ENCODE measurements around the gene KDM4B.

Gene KDM4B

DNA sequence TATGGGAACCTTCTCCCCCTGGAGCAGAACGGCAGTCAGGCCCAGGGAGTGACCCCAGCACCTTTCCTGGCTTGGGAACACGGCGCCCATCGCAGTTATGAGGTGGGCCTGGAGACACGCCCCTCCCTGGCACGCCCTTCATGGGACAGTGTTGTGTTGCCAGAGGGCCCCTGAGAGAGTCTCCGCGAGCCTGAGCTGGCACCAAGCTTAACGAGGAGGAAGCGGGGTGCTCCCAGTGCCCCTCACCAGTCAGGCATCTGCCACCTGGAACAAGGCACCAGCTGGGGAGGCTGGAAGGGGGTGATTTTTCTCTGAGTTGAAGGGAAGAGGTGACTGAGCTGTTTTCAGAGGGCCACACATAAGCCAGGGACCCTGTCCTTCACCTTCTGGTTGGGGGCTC lies 180.6 kb downstream of the KDM4B start:
- Histone ChIP-seq H3K9ac (ENCODE audit: low read length) (no peak overlapping the region), H3K4me1 (ENCODE audit: control insufficient read depth, insufficient read depth, low read length) (peaks cover 8% of the 10 kb centered on the region), H3K36me3 (ENCODE audit: control insufficient read depth, insufficient read depth, low read length, severe bottlenecking) (peaks cover 32% of the 10 kb centered on the region), H3K27me3 (replicated peaks; ENCODE audit: control insufficient read depth, insufficient read depth, low read length) (no peaks in the 10 kb centered on the region), H3K9me3 (ENCODE audit: control insufficient read depth, low read length) (no peaks in the 10 kb centered on the region), H3K4me3 (ENCODE audit: low read length) (no peak overlapping the region)
- DNase-seq (ENCODE audit: low read depth) = no peak

DNA sequence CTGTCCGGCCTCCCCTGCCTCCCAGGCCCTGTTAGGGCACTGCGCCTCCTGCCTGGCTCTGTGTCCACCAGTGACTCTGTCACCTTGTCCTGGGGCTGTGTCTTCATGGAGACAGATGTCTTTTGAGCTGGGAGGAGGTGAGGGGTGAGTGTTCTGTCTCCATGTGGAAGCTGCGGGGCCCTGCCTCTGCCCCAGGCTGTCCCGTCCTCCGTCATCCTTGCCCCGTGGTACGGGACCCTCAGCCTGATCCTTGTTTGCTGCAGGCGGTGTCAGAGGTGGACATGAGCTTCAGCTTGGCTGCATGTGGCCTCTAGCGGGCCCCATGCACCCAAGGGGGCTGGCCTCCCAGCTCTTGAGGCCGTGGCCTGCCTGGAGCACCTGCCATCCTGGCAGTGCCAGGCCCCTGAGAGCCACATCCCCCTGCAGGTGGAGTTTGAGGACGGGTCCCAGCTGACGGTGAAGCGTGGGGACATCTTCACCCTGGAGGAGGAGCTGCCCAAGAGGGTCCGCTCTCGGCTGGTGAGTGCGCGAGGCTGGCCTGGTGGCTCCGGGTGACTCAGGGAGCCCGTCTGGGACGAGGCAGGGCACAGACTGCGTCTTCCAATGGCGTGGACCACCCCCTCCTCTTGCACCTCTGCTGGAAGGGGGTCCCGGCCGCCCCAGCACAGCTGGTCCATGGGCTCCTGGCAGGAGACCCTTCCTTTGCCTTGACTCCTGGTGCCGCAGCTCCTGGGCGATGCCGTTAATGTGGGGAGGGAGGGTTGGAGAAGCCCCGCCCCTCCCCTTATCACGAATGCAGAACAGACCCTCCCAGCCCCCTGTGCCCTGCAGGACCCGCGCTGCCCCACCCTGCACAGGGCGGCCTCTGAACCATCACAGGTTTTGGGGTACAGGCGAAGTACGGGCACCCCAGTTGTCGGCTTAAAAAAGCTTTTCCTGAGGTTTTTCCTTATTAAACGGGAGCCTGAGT lies 181.3 kb downstream of the KDM4B start:
- H3K9me3 ChIP-seq (ENCODE audit: control insufficient read depth, low read length) = no peaks in the 10 kb centered on the region
- DNase-seq (ENCODE audit: low read depth) = no peak
- H3K27me3 ChIP-seq (replicated peaks; ENCODE audit: control insufficient read depth, insufficient read depth, low read length) = no peaks in the 10 kb centered on the region
- peaks cover 8% of the 10 kb centered on the region for H3K4me1 ChIP-seq (ENCODE audit: control insufficient read depth, insufficient read depth, low read length)
- peaks cover 26% of the 10 kb centered on the region for H3K36me3 ChIP-seq (ENCODE audit: control insufficient read depth, insufficient read depth, low read length, severe bottlenecking)
- no peak overlapping the region for H3K9ac ChIP-seq (ENCODE audit: low read length)
- no peak overlapping the region for H3K4me3 ChIP-seq (ENCODE audit: low read length)

DNA sequence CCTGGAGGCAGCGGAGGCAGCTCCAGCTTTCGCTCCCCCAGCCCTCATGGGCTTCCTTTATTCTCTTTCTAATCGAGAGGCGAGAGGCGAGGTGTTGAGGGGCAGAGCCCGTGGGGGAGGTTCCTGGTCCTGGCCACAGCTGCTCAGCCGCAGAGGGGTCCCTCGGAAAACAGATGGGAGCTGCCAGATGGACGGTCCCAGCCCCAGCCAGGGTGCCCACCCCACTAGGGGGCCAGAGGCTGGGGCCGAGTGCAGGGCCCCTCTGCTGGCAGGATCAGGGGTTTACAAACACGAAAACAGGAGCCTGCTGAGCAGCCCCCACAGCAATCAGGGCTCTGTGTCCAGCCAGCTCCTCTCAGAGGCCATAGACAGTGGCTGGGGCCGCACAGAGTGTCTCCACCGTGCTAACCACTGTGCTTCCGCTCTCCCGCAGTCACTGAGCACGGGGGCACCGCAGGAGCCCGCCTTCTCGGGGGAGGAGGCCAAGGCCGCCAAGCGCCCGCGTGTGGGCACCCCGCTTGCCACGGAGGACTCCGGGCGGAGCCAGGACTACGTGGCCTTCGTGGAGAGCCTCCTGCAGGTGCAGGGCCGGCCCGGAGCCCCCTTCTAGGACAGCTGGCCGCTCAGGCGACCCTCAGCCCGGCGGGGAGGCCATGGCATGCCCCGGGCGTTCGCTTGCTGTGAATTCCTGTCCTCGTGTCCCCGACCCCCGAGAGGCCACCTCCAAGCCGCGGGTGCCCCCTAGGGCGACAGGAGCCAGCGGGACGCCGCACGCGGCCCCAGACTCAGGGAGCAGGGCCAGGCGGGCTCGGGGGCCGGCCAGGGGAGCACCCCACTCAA lies 182.2 kb downstream of the KDM4B start:
- no peak for DNase-seq (ENCODE audit: low read depth)
- Histone ChIP-seq H3K4me3 (ENCODE audit: low read length) (no peak overlapping the region), H3K9ac (ENCODE audit: low read length) (no peak overlapping the region), H3K36me3 (ENCODE audit: control insufficient read depth, insufficient read depth, low read length, severe bottlenecking) (peaks cover 25% of the 10 kb centered on the region), H3K9me3 (ENCODE audit: control insufficient read depth, low read length) (no peaks in the 10 kb centered on the region), H3K4me1 (ENCODE audit: control insufficient read depth, insufficient read depth, low read length) (peaks cover 12% of the 10 kb centered on the region), H3K27me3 (replicated peaks; ENCODE audit: control insufficient read depth, insufficient read depth, low read length) (no peaks in the 10 kb centered on the region)

DNA sequence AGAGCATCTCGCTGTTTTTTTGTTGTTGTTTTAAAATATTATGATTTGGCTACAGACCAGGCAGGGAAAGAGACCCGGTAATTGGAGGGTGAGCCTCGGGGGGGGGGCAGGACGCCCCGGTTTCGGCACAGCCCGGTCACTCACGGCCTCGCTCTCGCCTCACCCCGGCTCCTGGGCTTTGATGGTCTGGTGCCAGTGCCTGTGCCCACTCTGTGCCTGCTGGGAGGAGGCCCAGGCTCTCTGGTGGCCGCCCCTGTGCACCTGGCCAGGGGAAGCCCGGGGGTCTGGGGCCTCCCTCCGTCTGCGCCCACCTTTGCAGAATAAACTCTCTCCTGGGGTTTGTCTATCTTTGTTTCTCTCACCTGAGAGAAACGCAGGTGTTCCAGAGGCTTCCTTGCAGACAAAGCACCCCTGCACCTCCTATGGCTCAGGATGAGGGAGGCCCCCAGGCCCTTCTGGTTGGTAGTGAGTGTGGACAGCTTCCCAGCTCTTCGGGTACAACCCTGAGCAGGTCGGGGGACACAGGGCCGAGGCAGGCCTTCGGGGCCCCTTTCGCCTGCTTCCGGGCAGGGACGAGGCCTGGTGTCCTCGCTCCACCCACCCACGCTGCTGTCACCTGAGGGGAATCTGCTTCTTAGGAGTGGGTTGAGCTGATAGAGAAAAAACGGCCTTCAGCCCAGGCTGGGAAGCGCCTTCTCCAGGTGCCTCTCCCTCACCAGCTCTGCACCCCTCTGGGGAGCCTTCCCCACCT lies 183.3 kb downstream of the KDM4B start:
- H3K36me3 ChIP-seq (ENCODE audit: control insufficient read depth, insufficient read depth, low read length, severe bottlenecking) = peaks cover 17% of the 10 kb centered on the region

GRCh38 chr19:5152767-5153532 lies 184.0 kb downstream of the KDM4B start:
- H3K9me3 ChIP-seq (ENCODE audit: control insufficient read depth, low read length) = no peaks in the 10 kb centered on the region
- H3K27me3 ChIP-seq (replicated peaks; ENCODE audit: control insufficient read depth, insufficient read depth, low read length) = no peaks in the 10 kb centered on the region
- peaks cover 14% of the 10 kb centered on the region for H3K36me3 ChIP-seq (ENCODE audit: control insufficient read depth, insufficient read depth, low read length, severe bottlenecking)
- H3K9ac ChIP-seq (ENCODE audit: low read length) = no peak overlapping the region
- DNase-seq (ENCODE audit: low read depth) = no peak
- no peak overlapping the region for H3K4me3 ChIP-seq (ENCODE audit: low read length)
- peaks cover 15% of the 10 kb centered on the region for H3K4me1 ChIP-seq (ENCODE audit: control insufficient read depth, insufficient read depth, low read length)

More for the DNA sequence above, 183.3 kb downstream of the KDM4B start:
- no peak overlapping the region for H3K4me3 ChIP-seq (ENCODE audit: low read length)
- no peak overlapping the region for H3K9ac ChIP-seq (ENCODE audit: low read length)
- peaks cover 16% of the 10 kb centered on the region for H3K4me1 ChIP-seq (ENCODE audit: control insufficient read depth, insufficient read depth, low read length)
- H3K9me3 ChIP-seq (ENCODE audit: control insufficient read depth, low read length) = no peaks in the 10 kb centered on the region
- DNase-seq (ENCODE audit: low read depth) = no peak
- no peaks in the 10 kb centered on the region for H3K27me3 ChIP-seq (replicated peaks; ENCODE audit: control insufficient read depth, insufficient read depth, low read length)

GRCh38 chr19:5153601-5154128 lies 184.8 kb downstream of the KDM4B start:
- H3K4me1 ChIP-seq (ENCODE audit: control insufficient read depth, insufficient read depth, low read length) = peaks cover 10% of the 10 kb centered on the region
- peaks cover 14% of the 10 kb centered on the region for H3K36me3 ChIP-seq (ENCODE audit: control insufficient read depth, insufficient read depth, low read length, severe bottlenecking)
- no peak overlapping the region for H3K9ac ChIP-seq (ENCODE audit: low read length)

DNA sequence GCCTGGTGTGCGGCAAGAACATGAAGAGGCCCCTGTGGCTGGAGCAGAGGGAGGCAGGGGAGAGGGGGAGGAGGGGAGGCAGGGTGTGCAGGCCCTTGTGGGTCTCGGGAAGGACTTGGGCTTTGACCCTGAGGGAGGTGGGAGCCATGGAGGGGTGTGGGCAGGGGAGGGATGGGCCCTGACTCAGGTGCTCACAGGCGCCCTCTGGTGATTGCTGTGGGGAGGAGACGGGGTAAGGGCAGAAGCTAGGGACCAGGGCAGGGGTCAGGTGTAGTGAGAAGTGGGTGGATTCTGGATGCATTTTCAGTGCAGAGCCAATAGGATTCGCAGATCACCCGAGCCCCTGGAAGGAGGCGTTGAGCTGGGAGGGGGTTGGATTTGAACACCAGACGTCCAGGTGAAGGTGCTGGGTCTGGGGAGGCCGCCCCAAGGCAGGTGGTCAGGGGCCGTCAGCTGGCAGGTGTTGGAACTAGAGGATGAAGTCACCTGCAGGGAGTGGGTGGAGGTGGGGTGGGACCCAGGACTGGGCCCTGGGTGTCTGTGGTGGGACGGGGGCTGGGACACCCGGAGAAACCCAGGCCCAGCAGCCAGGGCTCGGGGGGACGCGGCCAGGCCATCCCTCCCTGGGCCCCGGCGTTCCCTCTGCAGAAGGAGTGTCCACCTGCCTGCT lies 185.4 kb downstream of the KDM4B start:
- H3K4me1 ChIP-seq (ENCODE audit: control insufficient read depth, insufficient read depth, low read length) = peaks cover 8% of the 10 kb centered on the region
- DNase-seq (ENCODE audit: low read depth) = peak; percentile 15
- H3K9ac ChIP-seq (ENCODE audit: low read length) = no peak overlapping the region
- H3K27me3 ChIP-seq (replicated peaks; ENCODE audit: control insufficient read depth, insufficient read depth, low read length) = no peaks in the 10 kb centered on the region
- H3K4me3 ChIP-seq (ENCODE audit: low read length) = no peak overlapping the region
- H3K9me3 ChIP-seq (ENCODE audit: control insufficient read depth, low read length) = peaks cover 5% of the 10 kb centered on the region
- peaks cover 10% of the 10 kb centered on the region for H3K36me3 ChIP-seq (ENCODE audit: control insufficient read depth, insufficient read depth, low read length, severe bottlenecking)

More at GRCh38 chr19:5153601-5154128, 184.8 kb downstream of the KDM4B start:
- no peak overlapping the region for H3K4me3 ChIP-seq (ENCODE audit: low read length)
- peaks cover 3% of the 10 kb centered on the region for H3K9me3 ChIP-seq (ENCODE audit: control insufficient read depth, low read length)
- no peak for DNase-seq (ENCODE audit: low read depth)
- H3K27me3 ChIP-seq (replicated peaks; ENCODE audit: control insufficient read depth, insufficient read depth, low read length) = no peaks in the 10 kb centered on the region

GRCh38 chr19:5154799-5155426 lies 186.0 kb downstream of the KDM4B start:
- Histone ChIP-seq H3K4me3 (ENCODE audit: low read length) (no peak overlapping the region), H3K9me3 (ENCODE audit: control insufficient read depth, low read length) (peaks cover 5% of the 10 kb centered on the region), H3K27me3 (replicated peaks; ENCODE audit: control insufficient read depth, insufficient read depth, low read length) (no peaks in the 10 kb centered on the region), H3K9ac (ENCODE audit: low read length) (no peak overlapping the region), H3K36me3 (ENCODE audit: control insufficient read depth, insufficient read depth, low read length, severe bottlenecking) (peaks cover 10% of the 10 kb centered on the region), H3K4me1 (ENCODE audit: control insufficient read depth, insufficient read depth, low read length) (peaks cover 8% of the 10 kb centered on the region)
- DNase-seq (ENCODE audit: low read depth) = no peak

DNA sequence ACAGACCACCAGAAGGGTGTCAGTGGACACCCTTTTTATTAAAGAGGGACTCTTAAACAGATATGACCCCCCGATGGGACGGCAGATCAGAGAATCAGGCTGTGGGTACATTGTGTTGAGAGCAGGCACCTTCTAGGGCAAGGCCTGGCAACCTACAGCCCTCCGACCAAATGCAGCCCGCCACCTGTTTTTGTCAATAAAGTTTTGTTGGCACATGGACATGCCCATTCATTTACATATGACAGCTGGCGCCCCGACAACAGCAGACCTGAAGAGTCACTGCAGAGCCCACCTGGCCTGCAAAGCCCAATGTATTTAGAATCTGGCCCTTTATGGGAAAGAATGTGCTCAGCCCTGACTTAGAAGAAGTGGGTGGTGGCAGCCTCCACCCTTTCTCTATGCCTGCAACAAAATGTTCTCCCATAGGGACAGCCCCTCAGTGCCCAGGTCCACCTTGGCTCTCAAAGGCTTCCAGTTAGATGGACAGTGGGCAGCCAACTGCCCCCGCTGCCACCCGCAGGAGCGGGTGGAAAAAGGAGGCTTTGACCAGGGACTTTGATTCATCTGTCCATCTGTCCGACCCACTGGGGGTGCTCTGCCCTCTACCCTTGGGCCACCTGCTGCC lies 186.8 kb downstream of the KDM4B start:
- Histone ChIP-seq H3K4me1 (ENCODE audit: control insufficient read depth, insufficient read depth, low read length) (peaks cover 8% of the 10 kb centered on the region), H3K9me3 (ENCODE audit: control insufficient read depth, low read length) (peaks cover 5% of the 10 kb centered on the region), H3K9ac (ENCODE audit: low read length) (no peak overlapping the region), H3K36me3 (ENCODE audit: control insufficient read depth, insufficient read depth, low read length, severe bottlenecking) (peaks cover 10% of the 10 kb centered on the region), H3K27me3 (replicated peaks; ENCODE audit: control insufficient read depth, insufficient read depth, low read length) (no peaks in the 10 kb centered on the region), H3K4me3 (ENCODE audit: low read length) (no peak overlapping the region)
- DNase-seq (ENCODE audit: low read depth) = no peak

Measured in adipocyte (in vitro differentiated cells).